ENCODE results near the gene LGR4.
"Not testable (repeated sequence)": the region's sequence is repeated elsewhere in the genome, so short reads cannot be mapped to it uniquely, and the experiment has no call there.

LGR4 gene

GRCh38 chr11:27456140-27456794 lies 16.3 kb downstream of the LGR4 start:
- no peak for DNase-seq

GRCh38 chr11:27455667-27456066 lies 16.9 kb downstream of the LGR4 start:
- no peak for DNase-seq

GRCh38 chr11:27453701-27454100 lies 18.9 kb downstream of the LGR4 start:
- no peak for DNase-seq

- no peak for DNase-seq
Measured at GRCh38 chr11:27452147-27452546, 20.4 kb downstream of the LGR4 start.

GRCh38 chr11:27451244-27451965 lies 21.2 kb downstream of the LGR4 start:
- DNase-seq = no peak

GRCh38 chr11:27448184-27448540 lies 24.4 kb downstream of the LGR4 start:
- not testable (repeated sequence) for DNase-seq

GRCh38 chr11:27447288-27448183 lies 25.1 kb downstream of the LGR4 start:
- DNase-seq = no peak

GRCh38 chr11:27445625-27446024 lies 27.0 kb downstream of the LGR4 start:
- no peak for DNase-seq

GRCh38 chr11:27444801-27445215 lies 27.8 kb downstream of the LGR4 start:
- DNase-seq = no peak

- no peak for DNase-seq
Measured at GRCh38 chr11:27443746-27444507, 28.7 kb downstream of the LGR4 start.

- DNase-seq = no peak
Measured at GRCh38 chr11:27443227-27443626, 29.4 kb downstream of the LGR4 start.

GRCh38 chr11:27440090-27440489 lies 32.5 kb downstream of the LGR4 start:
- DNase-seq = no peak

GRCh38 chr11:27438595-27438981 lies 34.0 kb downstream of the LGR4 start:
- DNase-seq = no peak

GRCh38 chr11:27437829-27438594 lies 34.6 kb downstream of the LGR4 start:
- no peak for DNase-seq

- no peak for DNase-seq
Measured at GRCh38 chr11:27436916-27437315, 35.7 kb downstream of the LGR4 start.

- no peak for DNase-seq
Measured at GRCh38 chr11:27433742-27434141, 38.8 kb downstream of the LGR4 start.

- no peak for DNase-seq
Measured at GRCh38 chr11:27431808-27432207, 40.8 kb downstream of the LGR4 start.

GRCh38 chr11:27429761-27430393 lies 42.7 kb downstream of the LGR4 start:
- no peak for DNase-seq

- no peak for DNase-seq
Measured at GRCh38 chr11:27427183-27427980, 45.2 kb downstream of the LGR4 start.

GRCh38 chr11:27425814-27426213 lies 46.8 kb downstream of the LGR4 start:
- DNase-seq = no peak

- DNase-seq = no peak
Measured at GRCh38 chr11:27423125-27423524, 49.5 kb downstream of the LGR4 start.

Data from activated CD4-positive, CD25-positive, alpha-beta regulatory T cell (primary cell).